Left cardiac atrium (tissue), 4 donors: ENCODE data around the gene ARHGAP26. TPM values are rescaled to one million over a fixed set of nuclear protein-coding genes. Genes with fewer than 3 reads are reported as not detected.
A peak's percentile ranks its signal among the peaks of the same experiment; 100 is the strongest.

Experiments used
- ATAC-seq, 2 donors: fragments of 200-7000 bp; cut with Tn5 transposase; one replicate each; pipeline ENCODE4 v1.9.1; 2020; ENCODE audit warnings: mild to moderate bottlenecking in 2 of 2, moderate library complexity in 2 of 2
- DNase-seq: peaks from one replicate; pipeline ENCODE4 v3.0.0-alpha.2; 2020
- intact Hi-C, 2 donors: fragments of 100-400 bp; cut with DNase I; formaldehyde crosslinking; loops; one replicate each; pipeline versions ENCODE4 v1.14.1 to v1.15.1; 2022 to 2023
- total RNA-seq, 2 donors: library from RNA; stranded (reverse); fragmentation: NEBNext Ultra II Directional; extraction: Animal tissue kit (Norgen Biotek cat#: 25700); gene quantifications; one replicate each; pipeline ENCODE4 v1.2.1, GENCODE V29; 2021
- donor health status: DM: no; HTN: yes; CAD: no.
- donor health status: DM: no; HTN: yes; CAD: no; lungs with severe emphysema.
- donor health status: DM: yes; HTN: yes; CAD: no.
- donor health status: Dilated cardiomyopathy.

The ARHGAP26 gene
- total RNA-seq, 2 donors from 2014 or later: 29.6 to 50.2 TPM

DNA sequence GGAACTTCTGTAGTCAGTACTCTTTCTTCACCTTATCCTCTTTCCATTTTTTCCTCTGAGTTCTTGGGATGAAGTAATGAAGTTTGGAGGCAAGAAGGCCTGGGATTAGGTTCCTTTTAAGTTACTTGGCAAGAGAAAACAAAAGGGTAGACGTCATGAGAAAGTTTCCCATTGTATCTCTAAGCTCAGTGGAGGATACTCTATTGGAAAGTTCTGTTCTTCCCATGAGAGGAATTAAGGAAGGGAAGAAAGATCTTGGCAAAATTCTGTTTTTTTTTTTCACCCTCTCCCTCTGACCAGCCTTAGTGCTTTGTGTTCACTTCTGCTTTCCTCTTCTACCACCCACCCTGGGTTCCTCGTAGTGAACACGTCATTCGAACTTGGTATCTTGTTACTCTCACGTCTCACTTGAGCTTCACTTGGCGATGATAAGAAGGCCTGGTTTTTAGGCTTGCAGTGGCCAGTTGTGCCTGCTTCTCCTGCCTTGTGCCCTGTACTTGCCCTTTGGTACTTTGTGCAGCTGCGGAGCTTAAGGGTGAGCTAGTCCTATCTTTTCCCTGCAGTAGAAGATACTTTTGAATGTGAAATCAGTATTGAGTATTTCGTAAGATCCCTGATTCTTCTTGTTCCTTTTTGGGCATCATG lies 67.0 kb downstream of the ARHGAP26 start:
- intact Hi-C loops: no loop called here
- ATAC-seq (peak; percentile 14 to 63), DNase-seq (no peak)

DNA sequence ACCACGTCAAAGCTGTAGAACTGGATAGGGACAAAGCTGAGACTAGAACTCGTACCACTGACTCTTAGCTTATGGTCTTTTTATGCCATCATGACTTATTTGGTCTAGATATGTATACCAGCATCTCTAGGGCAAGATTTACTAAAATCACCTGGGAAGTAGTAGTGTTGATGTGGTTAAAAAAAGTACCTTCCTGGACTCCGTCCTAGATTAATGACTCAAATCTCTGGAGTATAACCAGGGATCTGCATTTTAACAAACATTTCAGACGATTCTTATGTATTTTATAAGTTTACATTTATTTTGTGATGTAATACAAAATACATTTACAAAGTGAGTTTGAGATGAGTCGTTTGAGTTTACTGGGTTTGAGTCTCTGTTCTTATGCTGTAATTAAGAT lies 68.7 kb downstream of the ARHGAP26 start:
- no peak for DNase-seq
- intact Hi-C loops: no loop called here
- ATAC-seq: no peak

DNA sequence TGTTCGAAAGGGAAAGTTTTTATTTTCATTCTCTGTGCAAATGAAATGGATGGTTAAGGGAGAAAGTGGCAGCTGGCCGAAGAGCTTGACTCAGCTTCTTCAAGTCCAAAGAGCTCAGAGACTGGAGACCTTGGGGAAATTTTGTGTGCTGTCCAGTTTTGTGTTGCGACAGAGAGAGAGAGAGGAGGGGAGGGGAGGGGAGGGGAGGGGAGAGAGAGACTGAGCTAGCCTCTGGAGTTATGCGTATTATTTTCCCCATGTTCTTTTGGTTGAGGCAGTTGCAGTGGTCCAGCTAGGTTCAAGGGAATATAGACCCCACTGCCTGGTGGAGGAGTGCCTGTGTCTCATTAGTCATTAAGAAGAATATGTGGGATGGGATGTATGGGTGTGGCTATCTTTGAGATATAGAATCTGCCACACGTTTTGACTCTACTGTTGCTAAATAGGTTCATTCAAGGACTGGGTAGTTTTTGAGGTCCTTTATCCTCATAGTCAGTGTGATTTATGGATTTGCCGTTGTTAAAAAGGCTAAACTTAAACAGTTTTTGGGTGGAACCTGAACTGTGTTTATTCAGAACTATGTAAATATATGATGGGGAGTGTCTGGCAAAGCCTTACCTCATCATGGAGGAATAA lies 69.7 kb downstream of the ARHGAP26 start:
- intact Hi-C loops: no loop called here
- peak; percentile 50 to 65 for ATAC-seq
- DNase-seq: peak; percentile 70

DNA sequence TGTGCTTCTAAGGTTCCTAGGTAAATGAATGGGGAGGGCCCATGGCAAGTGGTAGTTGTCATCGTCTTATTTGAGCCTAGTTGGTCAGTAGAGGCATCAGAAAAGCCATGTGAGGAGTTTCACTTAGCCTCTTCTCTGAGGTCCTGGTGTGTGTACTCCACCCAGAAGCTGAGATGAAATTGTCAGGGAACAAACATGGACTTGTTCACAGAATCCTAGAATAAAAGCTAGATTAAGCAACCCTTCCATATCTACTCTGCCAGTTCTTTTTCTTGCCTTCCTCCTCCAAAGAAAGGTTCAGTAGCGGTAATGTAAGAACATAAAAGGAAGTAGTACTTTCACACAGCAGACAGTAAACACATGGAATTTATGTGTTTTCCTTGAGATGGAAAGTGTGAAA lies 70.4 kb downstream of the ARHGAP26 start:
- intact Hi-C loops: no loop called here

DNA sequence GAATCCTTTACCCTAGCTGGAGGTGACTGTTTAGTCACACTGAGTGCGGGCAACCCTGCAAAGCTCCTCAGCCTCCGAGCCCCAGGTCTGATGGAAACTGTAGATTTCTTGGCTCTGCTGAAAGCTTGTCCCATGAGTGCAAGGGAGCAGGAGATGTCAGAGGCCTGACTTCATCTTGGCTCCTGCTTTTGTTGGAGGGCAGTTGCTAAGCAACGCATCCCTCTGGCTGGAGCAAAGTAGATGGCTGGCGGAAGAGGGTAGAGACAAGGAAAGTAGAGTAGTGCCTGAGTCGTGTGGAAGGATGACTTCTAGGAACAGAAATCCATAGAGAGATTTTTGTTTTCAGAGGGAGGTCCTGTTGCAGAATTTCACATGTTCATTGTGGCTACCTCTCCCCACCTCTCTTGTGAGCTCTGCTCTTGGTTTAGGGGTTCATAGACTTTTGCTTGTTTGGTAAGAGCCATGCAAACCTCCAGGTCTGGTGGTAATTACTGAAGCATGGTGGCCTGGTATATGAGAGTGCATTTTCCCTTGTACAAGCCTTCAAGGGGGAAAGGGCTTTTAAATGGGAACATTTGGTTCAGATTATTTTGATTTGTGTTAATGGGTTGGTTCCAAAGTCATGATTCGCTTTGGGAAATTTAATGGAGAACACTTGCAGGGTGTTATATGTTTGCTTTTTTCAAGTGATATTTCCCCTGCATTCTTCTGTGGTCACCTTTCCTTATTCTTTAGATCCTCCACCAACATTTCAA lies 71.5 kb downstream of the ARHGAP26 start:
- intact Hi-C loops: no loop called here
- ATAC-seq (peak; percentile 56 to 78), DNase-seq (peak; percentile 75)

More for the DNA sequence above, 70.4 kb downstream of the ARHGAP26 start:
- DNase-seq (no peak), ATAC-seq (peak in 1 of 2 donors; percentile 10)

DNA sequence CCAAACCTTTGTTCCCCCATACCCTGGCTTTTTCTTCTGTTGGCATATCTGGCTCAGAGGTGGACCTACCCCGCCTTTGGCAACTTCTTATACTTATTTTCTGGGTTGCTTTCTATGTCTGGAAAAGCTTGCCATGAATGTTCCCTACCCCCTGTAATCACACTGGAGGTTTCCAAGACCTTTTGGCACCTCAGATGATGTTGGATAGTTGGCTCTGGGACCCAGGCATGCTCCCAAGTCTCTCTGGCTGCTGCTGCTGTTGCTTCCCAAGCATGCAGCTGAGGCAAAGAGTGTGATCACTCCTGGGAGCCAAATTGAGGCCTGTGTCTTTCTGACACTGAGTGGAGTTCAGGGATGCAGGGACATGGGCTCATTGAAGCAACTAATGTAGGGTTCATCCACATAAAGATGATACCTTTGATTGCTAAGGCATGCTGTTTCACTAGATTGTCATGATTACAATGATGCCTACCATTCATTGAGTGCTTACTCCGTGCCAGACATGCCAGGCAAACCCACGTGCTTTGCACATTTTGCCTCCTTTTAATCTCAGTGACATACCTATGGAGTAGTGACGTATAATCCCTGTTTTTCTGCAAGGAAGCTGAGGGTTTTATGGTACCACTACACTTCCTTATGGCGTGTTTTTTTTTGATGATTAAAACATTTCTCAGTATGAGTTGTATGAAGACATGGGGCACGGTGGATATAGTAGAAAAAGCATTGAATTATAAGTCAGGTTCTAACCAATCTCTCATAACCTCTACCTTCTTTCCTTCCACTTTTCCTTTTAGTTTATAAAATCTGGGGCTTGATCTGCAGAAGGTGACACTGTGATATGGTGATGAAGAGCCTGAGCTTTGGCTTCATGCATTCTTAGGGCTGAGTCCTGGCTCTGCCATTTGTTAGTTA lies 73.1 kb downstream of the ARHGAP26 start:
- ATAC-seq: peak in 1 of 2 donors; percentile 42
- intact Hi-C loops: no loop called here
- no peak for DNase-seq

DNA sequence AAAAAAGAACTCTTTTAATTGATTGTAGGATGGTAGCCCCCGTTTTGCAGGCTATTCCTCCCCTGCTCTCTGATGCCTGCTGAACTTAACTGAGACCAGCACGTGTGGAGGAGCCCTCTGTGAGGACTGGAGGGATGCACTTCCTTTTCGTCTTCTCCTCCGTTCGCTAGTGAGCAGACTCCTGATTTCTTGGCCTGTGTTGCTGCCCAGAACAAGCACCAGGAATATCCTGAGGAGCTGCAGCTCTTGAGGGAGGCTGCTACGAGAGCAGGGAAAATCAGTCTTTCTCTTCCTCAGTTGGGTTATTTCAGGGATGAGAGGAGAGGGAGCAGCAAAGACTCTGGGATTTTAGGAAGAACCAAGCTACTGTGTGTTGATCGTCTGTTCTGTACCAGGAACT lies 74.7 kb downstream of the ARHGAP26 start:
- DNase-seq: no peak
- intact Hi-C loops: no loop called here
- ATAC-seq: no peak

DNA sequence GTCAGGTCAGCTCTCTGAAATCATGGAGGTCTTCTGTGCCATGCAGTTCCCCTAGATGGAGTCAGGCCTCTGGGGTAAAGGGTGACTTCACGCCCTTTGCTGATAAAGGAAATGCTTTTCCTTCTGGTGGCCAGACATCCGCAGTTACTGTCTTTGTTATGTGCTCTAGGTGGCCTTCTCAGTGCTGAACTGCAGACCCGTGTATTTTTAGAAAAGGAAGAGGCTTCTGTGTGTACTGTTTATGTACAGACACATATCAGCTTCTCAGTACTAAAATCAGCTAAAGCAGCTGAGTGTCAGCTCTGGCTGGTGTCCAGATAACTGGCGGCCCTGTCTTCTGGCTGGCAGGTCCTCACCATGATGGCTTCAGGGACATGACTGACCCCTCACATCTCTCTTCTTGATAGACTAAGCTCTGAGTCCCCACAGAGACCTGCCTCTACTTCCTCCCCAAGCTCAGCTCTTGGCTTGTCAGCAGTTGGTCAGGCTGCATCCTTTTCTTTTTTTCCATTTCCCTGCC lies 75.3 kb downstream of the ARHGAP26 start:
- intact Hi-C loops: no loop called here
- DNase-seq (peak; percentile 71), ATAC-seq (peak; percentile 56 to 66)

DNA sequence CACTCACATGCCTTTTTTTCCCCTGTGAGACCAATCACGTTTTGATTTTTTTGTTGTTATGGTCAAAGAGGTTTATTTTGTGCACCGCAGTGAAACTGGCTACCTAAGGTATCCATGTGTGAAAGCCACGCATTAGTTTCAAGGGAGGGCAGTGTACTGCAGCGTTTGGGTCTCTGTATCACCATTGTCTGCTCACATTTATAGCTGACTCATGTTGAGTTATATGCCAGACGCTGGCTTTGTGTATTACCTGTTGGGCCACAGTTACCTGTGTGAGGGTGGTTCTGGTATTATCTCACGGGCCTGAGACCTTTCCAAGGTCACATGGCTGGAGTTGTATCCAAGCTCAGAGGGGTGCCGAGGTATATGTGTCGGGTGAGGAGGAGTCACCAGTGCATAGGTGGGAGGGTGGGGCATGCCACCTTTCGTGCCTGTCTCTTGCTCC lies 75.8 kb downstream of the ARHGAP26 start:
- no peak for ATAC-seq
- DNase-seq: no peak
- intact Hi-C loops: no loop called here

DNA sequence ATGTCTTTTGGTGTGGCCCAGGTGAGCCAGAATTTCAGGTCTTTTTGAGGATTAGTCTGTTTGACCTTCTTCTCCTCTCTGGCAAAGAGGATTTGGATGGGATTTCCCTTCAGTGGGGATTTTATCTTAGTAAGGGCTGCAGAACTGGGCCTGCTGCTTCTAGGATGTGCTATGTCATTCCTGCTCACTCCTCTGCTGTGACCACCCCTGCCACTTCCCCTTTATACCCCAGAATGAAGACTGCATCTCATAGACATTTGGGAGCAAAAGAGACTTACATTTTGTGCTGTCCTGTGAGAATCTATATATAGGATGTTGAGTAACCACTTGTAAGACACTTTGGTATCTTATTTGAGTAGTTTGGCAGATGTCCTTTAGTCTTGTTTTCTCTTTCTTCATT lies 76.2 kb downstream of the ARHGAP26 start:
- intact Hi-C loops: no loop called here
- DNase-seq (no peak), ATAC-seq (peak in 1 of 2 donors; percentile 21)

DNA sequence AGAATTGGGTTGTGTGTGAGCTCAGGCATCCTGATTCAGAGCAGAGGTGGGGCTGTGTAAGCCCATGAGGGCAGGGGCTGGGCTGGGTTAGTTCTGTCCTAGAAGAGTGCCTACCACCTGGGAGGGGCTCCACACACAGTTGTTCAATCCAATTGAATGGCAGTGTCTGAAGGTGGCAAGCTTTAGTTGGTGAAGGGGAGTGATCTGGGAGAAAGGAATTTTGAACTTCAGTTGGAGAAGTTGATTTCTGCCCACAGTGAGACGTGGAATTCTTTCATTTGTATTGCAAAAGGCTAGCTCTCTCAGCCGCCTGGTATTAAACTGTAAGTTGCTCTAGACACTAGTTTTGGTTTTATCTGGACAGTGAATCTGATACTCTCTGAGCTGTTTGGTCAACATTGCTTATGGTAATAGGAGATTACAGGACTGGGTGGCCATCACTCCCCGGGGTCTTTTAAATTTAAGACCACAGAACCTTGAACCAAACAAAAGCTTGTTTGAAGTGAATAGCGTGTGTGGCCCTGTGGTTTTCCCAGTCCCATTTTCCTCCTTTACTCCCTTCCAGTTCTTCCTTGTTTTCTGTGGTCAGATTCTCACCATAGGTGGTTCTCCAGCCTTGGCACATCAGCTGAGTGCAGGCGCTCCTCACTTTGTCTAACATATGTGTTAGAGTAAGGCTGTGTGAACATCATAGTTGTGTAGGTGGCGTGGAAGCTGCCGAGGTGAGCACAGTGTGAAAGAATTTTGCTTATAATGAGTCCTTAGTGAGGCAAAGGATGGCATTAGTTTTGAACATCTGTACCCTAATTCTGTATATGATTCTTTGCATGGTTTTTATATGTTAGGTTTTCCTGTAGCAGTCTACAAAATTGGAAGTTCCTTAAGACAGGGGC lies 78.0 kb downstream of the ARHGAP26 start:
- intact Hi-C loops: no loop called here
- ATAC-seq (no peak), DNase-seq (no peak)

DNA sequence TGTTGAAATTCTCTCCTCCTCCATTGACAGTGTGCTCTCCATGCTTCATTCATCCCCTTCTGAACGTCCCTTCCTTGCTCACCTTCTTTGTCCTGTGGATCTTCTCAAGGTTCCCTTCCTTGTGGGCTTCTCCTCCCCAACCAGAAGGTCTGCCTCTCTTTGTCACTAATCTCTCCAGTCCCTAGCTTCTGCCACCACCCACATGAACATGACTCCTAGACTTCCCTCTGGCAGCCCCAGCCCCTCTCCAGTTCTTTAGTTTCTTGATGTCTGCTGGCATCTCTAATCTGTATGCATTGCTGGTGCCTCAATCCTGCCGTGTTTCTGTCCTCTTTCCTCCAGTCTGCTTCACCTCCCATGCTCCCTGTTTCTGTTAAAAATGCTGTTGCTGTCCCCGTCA lies 79.3 kb downstream of the ARHGAP26 start:
- intact Hi-C loops: no loop called here
- DNase-seq (no peak), ATAC-seq (no peak)

DNA sequence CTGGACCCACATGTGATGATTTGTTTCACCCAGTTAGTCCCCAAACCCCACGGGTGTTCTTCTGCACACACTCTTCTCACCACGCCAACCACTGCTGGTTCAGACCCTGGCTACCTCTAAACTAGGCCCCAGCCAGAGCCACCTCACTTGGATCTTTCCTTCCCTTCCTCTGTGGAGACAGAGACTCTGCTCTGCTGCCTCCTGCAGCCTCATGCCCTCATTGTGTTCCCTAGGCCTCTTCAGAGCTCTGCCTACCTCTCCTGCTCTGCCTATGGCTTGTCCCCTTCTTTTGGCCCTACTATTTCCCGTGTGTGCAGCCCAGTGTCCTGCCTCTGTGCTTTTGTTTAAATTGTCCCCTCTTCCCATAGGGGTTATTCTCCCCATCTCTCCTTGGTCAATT lies 79.7 kb downstream of the ARHGAP26 start:
- intact Hi-C loops: no loop called here
- ATAC-seq (no peak), DNase-seq (no peak)

DNA sequence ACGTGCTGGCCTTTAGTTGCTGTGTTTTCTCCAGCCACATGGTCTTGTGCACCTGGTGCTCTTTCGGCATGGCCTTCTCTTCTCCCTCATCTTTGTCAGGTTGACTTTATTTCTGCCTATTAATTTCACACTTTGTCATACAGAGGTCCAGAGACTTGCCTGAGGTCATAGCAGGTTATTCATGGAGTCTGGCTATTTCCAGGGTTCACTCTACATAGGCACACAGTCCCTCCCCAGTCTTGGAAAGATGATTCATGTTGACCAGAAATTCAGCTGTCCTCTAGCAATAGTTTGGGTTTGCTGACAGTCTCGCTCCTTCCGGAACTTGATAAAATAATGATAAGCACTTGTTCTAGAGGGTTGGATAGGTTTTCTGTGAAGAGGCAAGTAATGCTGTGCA lies 81.6 kb downstream of the ARHGAP26 start:
- DNase-seq (no peak), ATAC-seq (peak in 1 of 2 donors; percentile 13)
- intact Hi-C loops: no loop called here

DNA sequence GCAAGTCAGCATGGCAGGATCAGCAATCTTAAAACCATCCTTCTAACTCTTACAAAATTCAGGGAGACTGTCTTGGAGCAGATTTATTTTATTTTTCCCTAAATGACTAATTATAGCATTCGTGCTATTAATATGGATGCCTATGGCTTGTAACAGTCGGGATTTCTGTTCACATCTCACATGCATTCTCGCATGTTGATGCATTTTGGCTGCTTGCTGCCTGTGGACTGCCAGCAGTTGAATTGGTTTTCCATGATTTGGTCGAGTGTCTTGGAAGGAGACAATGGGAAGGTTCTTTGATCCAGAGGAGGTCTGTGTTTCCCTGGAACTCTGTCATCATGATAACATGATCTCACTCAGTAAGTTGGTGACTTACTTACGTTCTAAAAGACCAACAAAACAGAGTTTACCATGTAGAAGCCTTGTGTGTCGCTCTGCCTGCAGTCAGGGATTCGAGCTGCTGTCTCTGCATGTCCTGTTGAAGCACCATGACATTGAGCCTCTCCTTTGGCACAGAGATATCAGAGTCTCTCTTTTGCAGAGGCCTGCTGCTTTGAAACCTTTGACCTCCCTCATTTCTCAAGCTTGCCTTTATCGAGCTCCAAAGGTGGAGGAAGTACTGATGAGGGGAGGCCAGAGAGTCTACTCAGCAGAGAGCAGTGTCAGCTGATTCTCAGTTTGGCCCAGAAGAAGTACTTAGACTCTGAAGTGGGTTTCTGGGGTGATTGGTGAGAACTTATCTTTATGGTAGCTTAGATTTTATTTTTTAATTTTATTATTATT lies 82.4 kb downstream of the ARHGAP26 start:
- no peak for ATAC-seq
- intact Hi-C loops: no loop called here
- DNase-seq: no peak

DNA sequence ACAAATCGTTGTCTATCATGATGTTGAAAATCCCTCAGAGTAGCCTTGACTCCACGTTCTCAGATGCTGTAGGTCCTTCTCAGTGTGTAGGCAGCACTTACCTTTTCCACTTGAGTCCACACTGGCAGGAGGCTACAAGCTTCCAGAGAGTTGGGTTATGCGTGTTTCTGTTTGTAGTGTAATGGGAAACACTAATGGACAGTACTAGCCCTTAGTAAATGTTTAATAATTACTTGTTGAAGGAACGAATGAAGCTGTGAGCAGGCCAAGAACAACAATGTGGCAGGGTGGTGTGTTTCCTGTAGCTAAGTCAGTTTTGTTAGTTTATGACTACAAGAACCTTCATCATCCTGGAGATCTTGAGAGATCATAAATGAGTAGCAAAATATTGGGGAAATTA lies 83.5 kb downstream of the ARHGAP26 start:
- intact Hi-C loops: no loop called here
- ATAC-seq (no peak), DNase-seq (no peak)

DNA sequence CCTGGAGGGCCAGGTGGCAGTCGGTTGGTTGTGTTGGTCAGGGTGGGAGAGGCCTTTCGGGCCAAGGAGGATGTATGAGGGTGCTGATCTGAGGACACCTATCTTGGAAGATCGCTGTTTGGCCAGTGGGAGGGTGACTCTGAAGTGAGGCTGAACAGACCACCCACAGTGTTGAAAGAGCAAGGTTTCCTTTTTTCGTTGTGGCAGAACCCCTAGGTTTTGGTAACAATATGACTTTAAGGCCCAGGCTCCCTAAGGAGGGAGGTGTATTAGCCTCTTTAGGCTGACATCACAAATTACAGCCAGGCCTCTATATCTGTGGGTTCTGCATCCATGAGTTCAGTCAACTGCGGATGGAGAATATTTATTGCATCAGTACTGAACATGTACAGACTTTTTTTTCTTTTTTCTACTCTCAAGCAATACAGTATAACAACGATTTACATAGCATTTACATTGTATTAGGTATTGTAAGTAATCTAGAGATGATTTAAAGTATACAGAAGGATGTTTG lies 86.1 kb downstream of the ARHGAP26 start:
- intact Hi-C loops: no loop called here

More for the DNA sequence above, 86.1 kb downstream of the ARHGAP26 start:
- ATAC-seq (no peak), DNase-seq (no peak)
